Adrenal gland (tissue), 12 donors: ENCODE data around the gene ASTN2. TPM values are rescaled to one million over a fixed set of nuclear protein-coding genes. Genes with fewer than 3 reads are reported as not detected.
A peak's percentile ranks its signal among the peaks of the same experiment; 100 is the strongest.

ENCODE experiments used
- DNase-seq, 7 donors: peaks; one replicate each; pipeline ENCODE4 v3.0.0-alpha.2; 2019 to 2020
- H3K27ac ChIP-seq, 5 donors: fragments of 200-600 bp; sonication (generic) in 4 of 5; 1 replicate in 3 of 5; 2 replicates in 2 of 5; pipeline versions ENCODE4 v1.5.1 to v1.8.0; 2016 to 2020; ENCODE audit warnings: mild to moderate bottlenecking in 1 of 5
- H3K27me3 ChIP-seq: fragments of 200-600 bp; 2 replicates; pipeline ENCODE4 v1.8.0; 2021
- H3K36me3 ChIP-seq, 2 donors: fragments of 200-600 bp; replicated peaks in 1 of 2; 1 replicate in 1 of 2; 2 replicates in 1 of 2; pipeline versions ENCODE4 v1.5.1 to v1.8.0; 2018 to 2022
- H3K4me1 ChIP-seq, 2 donors: fragments of 200-600 bp; replicated peaks in 1 of 2; 1 replicate in 1 of 2; 2 replicates in 1 of 2; pipeline versions ENCODE4 v1.5.1 to v1.8.0; 2018 to 2021
- H3K4me3 ChIP-seq, 4 donors: fragments of 200-600 bp; sonication (generic) in 3 of 4; one replicate each; pipeline ENCODE4 v1.5.1; 2016 to 2018
- H3K9me3 ChIP-seq, 3 donors: fragments of 200-600 bp; sonication (generic) in 1 of 3; replicated peaks in 1 of 3; 1 replicate in 2 of 3; 2 replicates in 1 of 3; pipeline versions ENCODE4 v1.5.1 to v1.8.0; 2016 to 2021
- POLR2A ChIP-seq, 2 donors: fragments of 450-650 bp; IDR thresholded peaks; one replicate each; pipeline ENCODE4 v1.6.1; 2017; ENCODE audit warnings: antibody characterized with exemption in 2 of 2, mild to moderate bottlenecking in 2 of 2, moderate library complexity in 1 of 2
- WGBS, 4 donors: extraction: QIAGEN DNeasy Blood & Tissue Kit in 2 of 4; methylation state at CpG; one replicate each; pipeline versions ENCODE4 v1.1.5 to v1.1.7; 2013 to 2017; 5-methylcytosine and 5-hydroxymethylcytosine counted together
- intact Hi-C, 2 donors: fragments of 100-400 bp; cut with DNase I; formaldehyde crosslinking; loops; one replicate each; pipeline versions ENCODE4 v1.14.1 to v1.15.0; 2022 to 2023
- polyA plus RNA-seq, 3 donors: library from polyadenylated mRNA; stranded (reverse); fragments of 200-250 nt in 2 of 3; fragments of 350-450 nt in 1 of 3; fragmentation: Illumina TruSeq in 1 of 3; extraction: RNeasy Lipid Tissue Mini Kit (QIAGEN cat#74804) in 1 of 3; gene quantifications; one replicate each; pipeline ENCODE4 v1.2.3, GENCODE V29; 2013 to 2014
- total RNA-seq, 9 donors: library from RNA; depleted of rRNA in 4 of 9; stranded (reverse); fragments of >200 nt in 4 of 9; fragments of 120-200 nt in 1 of 9; fragmentation: NEBNext Ultra II Directional in 1 of 9; extraction: Animal tissue kit (Norgen Biotek cat#: 25700) in 1 of 9; gene quantifications; one replicate each; pipeline versions ENCODE4 v1.1.0 to v1.2.4, GENCODE V29; 2013 to 2023
- TF ChIP-seq, protein P1 (sequence below), 6 experiments: fragments of 450-650 bp in 4 of 6; fragments of 200-600 bp in 2 of 6; sonication (generic) in 1 of 6; IDR thresholded peaks; 1 replicate in 5 of 6; 2 replicates in 1 of 6; pipeline versions ENCODE4 v1.5.1 to v1.8.0; 2016 to 2021; ENCODE audit warnings: antibody characterized with exemption in 6 of 6, mild to moderate bottlenecking in 2 of 6, moderate library complexity in 1 of 6
- donor health status: healthy with polysubstance abuse.
- donor health status: Bipolar disorder and iron deficiency.
- donor health status: DM: yes; HTN: yes; CAD: no.
- donor health status: DM: no; HTN: no; CAD: no.
- donor health status: DM: no; HTN: no; CAD: no.
- donor health status: DM: yes; HTN: yes; CAD: no.

Gene ASTN2
- total and polyA plus RNA-seq, 12 donors: 2.5 to 15.6 (median 6.8) TPM

DNA sequence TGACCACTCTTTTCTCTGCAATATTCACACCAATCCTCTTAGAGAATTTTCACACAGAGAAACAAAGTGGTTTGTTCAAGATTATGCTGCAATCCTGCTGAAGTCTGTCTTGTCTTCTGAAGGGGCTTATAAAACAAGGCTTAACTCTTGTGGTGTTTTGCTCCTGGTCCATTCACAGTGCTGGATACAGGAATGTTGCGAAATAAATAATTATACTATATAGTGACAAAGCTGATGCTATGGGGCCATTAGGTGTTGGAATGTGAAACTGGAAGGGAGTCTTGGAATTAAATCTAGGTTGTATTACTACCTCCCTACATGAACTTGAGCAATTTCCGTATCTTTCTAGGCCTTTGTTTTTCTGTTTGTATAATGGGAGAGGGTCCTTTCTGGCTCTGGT lies 557.5 kb downstream of the ASTN2 start:
- intact Hi-C loops: loop anchor here in 1 of 2 donors (5.0 kb wide), 1 partner anchor 115 kb away; no protein-coding TSS in a partner anchor
- WGBS, 4 donors: 50 to 93% (median 77%) methylated on average over 2 of the region's 2 CpGs
- no peaks in the 10 kb centered on the region for H3K4me1 ChIP-seq
- H3K4me3 ChIP-seq: no peak overlapping the region
- no peak overlapping the region for H3K27ac ChIP-seq
- no peaks in the 10 kb centered on the region for H3K27me3 ChIP-seq
- no peaks in the 10 kb centered on the region for H3K9me3 ChIP-seq
- DNase-seq: no peak
- TF ChIP-seq, protein P1, sequence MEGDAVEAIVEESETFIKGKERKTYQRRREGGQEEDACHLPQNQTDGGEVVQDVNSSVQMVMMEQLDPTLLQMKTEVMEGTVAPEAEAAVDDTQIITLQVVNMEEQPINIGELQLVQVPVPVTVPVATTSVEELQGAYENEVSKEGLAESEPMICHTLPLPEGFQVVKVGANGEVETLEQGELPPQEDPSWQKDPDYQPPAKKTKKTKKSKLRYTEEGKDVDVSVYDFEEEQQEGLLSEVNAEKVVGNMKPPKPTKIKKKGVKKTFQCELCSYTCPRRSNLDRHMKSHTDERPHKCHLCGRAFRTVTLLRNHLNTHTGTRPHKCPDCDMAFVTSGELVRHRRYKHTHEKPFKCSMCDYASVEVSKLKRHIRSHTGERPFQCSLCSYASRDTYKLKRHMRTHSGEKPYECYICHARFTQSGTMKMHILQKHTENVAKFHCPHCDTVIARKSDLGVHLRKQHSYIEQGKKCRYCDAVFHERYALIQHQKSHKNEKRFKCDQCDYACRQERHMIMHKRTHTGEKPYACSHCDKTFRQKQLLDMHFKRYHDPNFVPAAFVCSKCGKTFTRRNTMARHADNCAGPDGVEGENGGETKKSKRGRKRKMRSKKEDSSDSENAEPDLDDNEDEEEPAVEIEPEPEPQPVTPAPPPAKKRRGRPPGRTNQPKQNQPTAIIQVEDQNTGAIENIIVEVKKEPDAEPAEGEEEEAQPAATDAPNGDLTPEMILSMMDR (IDR thresholded peaks at IDR 0.05): no peak
- TF ChIP-seq POLR2A (IDR thresholded peaks at IDR 0.05): no peak
- H3K36me3 ChIP-seq: no peaks in the 10 kb centered on the region

DNA sequence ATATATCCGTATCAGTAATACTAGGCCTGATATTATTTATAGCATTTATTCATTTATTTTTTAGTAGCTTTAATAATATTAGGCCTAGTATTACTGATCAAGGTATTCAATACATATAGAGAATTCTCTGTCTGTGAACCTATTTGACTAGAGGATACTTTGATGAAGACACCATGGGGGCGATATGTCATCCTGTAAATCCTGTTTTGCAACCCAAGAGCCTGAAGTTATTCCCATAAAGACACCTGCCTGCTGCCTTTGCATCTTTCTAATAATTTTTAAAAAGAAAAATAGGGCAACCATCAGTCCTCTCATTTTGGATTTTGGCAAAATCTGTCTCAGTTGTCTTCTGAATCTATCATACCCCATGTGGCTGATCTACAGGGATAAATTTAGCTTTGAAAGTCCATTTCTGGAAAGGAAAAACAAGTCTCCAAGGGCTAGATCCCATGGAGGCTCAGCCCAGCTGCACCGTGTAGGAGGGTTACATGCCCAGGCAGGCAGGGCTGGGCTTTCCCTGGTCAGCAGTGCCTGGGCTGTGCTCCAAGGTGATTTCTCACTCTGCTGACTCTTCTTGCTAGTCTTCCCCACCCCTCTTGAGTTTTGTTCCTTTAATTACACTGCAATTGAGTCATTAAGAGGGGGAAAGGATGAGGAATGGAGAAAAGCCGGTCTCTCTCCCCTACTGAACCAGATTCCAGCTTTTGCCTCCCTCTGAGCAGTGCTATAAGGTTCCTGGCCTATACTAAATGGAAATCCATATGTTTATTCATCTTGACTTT lies 558.8 kb downstream of the ASTN2 start:
- Histone ChIP-seq H3K4me1 (no peaks in the 10 kb centered on the region), H3K9me3 (no peaks in the 10 kb centered on the region), H3K27ac (no peak overlapping the region), H3K4me3 (no peak overlapping the region), H3K27me3 (no peaks in the 10 kb centered on the region), H3K36me3 (no peaks in the 10 kb centered on the region)
- 51 to 80% (median 53%) methylated on average over 4 of the region's 4 CpGs for WGBS, 4 donors
- DNase-seq: peak in 5 of 7 donors; percentile 7 to 30 (median 23)
- intact Hi-C loops: loop anchor here in 1 of 2 donors (5.0 kb wide), 1 partner anchor 114 kb away; no protein-coding TSS in a partner anchor
- TF ChIP-seq, protein P1 (IDR thresholded peaks at IDR 0.05): no peak
- no peak for TF ChIP-seq POLR2A (IDR thresholded peaks at IDR 0.05)

DNA sequence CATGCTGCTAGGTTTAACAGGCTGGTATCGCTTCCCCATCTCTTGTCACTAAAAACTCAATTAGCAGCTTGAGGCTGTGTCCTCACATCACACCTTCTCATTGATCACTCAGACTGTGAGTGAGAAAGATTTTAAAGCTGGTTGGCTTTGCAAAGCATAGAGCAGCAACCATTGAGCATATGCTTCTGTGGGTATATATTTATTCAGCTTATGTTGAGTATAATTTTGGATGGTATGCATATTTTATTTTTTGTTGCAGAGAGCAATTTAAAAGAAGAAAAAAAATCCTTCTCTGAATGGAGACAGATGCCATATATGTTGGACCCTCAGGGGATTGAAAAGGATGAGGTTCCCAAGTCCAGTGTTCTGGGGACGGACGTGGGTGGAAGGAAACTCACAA lies 565.1 kb downstream of the ASTN2 start:
- Histone ChIP-seq H3K36me3 (no peaks in the 10 kb centered on the region), H3K9me3 (no peaks in the 10 kb centered on the region), H3K4me1 (no peaks in the 10 kb centered on the region), H3K27me3 (no peaks in the 10 kb centered on the region), H3K4me3 (no peak overlapping the region), H3K27ac (no peak overlapping the region)
- no peak for DNase-seq
- WGBS, 4 donors: 47 to 75% (median 56%) methylated on average over 3 of the region's 3 CpGs
- intact Hi-C loops: no loop called here
- TF ChIP-seq, protein P1 (IDR thresholded peaks at IDR 0.05): no peak
- no peak for TF ChIP-seq POLR2A (IDR thresholded peaks at IDR 0.05)

DNA sequence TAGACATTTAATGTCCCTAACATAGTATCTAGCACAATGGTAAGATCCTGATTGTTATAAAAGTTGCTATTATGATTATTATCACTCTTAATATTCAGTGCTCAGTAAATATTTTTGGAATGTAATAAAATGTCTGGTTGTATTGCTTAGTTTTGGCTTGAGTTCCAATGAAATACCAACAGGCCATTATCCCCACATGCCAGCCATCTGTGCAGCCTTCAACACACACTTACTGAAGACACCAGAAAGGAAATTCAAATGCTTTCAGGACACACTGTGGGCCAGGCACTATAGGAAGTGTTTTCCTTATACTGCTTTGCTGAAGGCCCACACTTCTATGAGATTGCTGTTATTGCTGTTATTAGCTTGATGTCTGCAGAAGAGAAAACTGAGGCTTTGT lies 570.2 kb downstream of the ASTN2 start:
- Histone ChIP-seq H3K4me1 (no peaks in the 10 kb centered on the region), H3K9me3 (no peaks in the 10 kb centered on the region), H3K27me3 (no peaks in the 10 kb centered on the region), H3K27ac (no peak overlapping the region), H3K4me3 (no peak overlapping the region), H3K36me3 (no peaks in the 10 kb centered on the region)
- intact Hi-C loops: no loop called here
- DNase-seq: no peak
- TF ChIP-seq POLR2A (IDR thresholded peaks at IDR 0.05): no peak
- TF ChIP-seq, protein P1 (IDR thresholded peaks at IDR 0.05): no peak
